Measurements from ENCODE around the gene FGF16.
A peak's percentile ranks its signal among the peaks of the same experiment; 100 is the strongest.
"Not testable (repeated sequence)": the region's sequence is repeated elsewhere in the genome, so short reads cannot be mapped to it uniquely, and the experiment has no call there.

FGF16 gene

DNA sequence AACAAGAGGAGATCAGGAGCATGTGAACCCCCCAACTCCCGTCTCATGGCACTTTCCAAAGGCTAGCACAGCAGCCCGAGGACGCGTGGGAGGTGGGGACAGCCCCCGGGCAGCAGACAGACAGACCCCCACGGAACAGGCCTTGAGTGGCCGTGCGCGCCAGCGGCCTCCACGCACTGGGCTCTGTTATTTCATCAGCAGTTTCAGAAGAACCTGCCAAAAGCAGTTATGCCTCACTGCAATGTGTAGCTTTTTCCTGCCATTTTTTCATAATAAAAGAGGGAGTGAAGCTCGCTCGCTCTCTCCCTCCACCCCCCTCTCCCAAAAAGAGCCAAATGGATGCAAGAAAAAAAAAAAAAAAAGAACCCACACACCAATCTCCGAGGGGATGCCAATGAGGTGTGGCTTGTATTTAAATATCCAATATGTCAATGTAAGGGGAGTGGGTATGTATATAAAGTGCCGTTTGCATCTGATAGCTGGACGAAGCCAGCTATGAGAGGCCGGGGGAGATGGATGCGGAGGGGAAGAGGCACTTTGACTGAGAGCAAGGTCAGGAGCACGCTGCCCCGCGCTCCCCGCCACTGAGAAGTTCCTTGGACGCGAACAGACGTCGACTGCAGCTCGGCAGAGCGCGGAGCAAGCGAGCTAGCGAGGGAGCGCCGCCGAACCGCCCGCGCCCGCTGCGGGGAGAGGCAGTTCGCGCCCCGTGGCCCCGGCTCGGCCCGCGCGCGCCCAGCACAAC lies at the start of gene FGF16:
Gene FGF16 (plus strand): TSS at position 482 of the 745 bp plus-strand sequence. CDS start 286 bp downstream, outside the sequence.
- TF ChIP-seq EZH2 (IDR thresholded peaks at IDR 0.05; ENCODE audit: borderline replicate concordance, low read depth, low read length, severe bottlenecking): no peak
- TF ChIP-seq, protein P1, sequence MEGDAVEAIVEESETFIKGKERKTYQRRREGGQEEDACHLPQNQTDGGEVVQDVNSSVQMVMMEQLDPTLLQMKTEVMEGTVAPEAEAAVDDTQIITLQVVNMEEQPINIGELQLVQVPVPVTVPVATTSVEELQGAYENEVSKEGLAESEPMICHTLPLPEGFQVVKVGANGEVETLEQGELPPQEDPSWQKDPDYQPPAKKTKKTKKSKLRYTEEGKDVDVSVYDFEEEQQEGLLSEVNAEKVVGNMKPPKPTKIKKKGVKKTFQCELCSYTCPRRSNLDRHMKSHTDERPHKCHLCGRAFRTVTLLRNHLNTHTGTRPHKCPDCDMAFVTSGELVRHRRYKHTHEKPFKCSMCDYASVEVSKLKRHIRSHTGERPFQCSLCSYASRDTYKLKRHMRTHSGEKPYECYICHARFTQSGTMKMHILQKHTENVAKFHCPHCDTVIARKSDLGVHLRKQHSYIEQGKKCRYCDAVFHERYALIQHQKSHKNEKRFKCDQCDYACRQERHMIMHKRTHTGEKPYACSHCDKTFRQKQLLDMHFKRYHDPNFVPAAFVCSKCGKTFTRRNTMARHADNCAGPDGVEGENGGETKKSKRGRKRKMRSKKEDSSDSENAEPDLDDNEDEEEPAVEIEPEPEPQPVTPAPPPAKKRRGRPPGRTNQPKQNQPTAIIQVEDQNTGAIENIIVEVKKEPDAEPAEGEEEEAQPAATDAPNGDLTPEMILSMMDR (IDR thresholded peaks at IDR 0.05; ENCODE audit: borderline replicate concordance, extremely low read depth, low read length, poor library complexity, severe bottlenecking): no peak
- H3K36me3 ChIP-seq (ENCODE audit: insufficient read depth, low read length): no peaks in the 10 kb centered on the region
- H3K9me3 ChIP-seq (ENCODE audit: insufficient read depth, low read length, severe bottlenecking): no peaks in the 10 kb centered on the region
- H3K27me3 ChIP-seq (ENCODE audit: insufficient read depth, low read length, poor library complexity): no peaks in the 10 kb centered on the region
- no peak within 1 kb of the TSS for H3K27ac ChIP-seq (ENCODE audit: low read length)
- H3K4me2 ChIP-seq (ENCODE audit: insufficient read depth, low read length): no peak within 1 kb of the TSS
- H4K20me1 ChIP-seq (ENCODE audit: insufficient read depth, low read length): no peaks in the 10 kb centered on the region
- ATAC-seq (ENCODE audit: insufficient read depth, low read depth): no peak
- H3K4me3 ChIP-seq (ENCODE audit: low read depth in 1 of 2, low read length in 2 of 2): no peak within 1 kb of the TSS
- no peaks in the 10 kb centered on the region for H3K79me2 ChIP-seq (ENCODE audit: insufficient read depth, low read length)
- H2AFZ ChIP-seq (ENCODE audit: low read depth, low read length): no peak within 1 kb of the TSS
- H3K9ac ChIP-seq (ENCODE audit: low read depth, low read length): no peak within 1 kb of the TSS
- no peak for DNase-seq
- no peaks in the 10 kb centered on the region for H3K4me1 ChIP-seq (ENCODE audit: insufficient read depth, low read length)

DNA sequence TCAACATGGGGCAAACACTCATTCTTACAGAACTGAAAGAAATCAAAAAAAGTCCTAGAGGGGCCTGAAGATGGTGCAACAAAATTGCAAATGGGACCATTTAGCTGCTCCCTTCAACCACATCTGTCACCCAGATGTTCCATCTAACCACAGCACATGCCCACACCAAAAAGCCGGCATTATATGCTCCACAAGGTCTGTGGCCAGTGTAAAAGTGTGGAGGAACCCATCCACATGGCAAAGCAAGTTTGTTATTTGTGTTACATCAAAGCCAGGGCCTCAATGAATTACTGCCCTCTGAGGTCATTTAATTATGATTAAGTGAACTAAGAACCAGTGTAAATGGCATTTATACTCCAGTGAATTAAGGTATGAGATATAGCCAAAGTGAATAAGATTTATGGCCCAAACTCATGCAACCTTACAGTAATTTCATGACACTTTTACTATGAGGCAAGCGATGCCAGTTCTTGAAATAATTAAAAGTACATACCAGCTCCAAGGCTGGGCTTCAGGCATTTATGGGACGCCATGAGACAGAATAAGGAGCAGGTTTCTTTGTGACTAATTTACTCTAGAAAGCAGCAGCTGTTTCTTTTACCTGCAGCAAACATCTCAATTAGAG lies 48.7 kb upstream of the FGF16 start:
- Histone ChIP-seq H3K4me3 (ENCODE audit: low read depth in 1 of 2, low read length in 2 of 2) (no peak overlapping the region), H3K9me3 (ENCODE audit: insufficient read depth, low read length, severe bottlenecking) (no peaks in the 10 kb centered on the region), H4K20me1 (ENCODE audit: insufficient read depth, low read length) (no peaks in the 10 kb centered on the region), H3K36me3 (ENCODE audit: insufficient read depth, low read length) (no peaks in the 10 kb centered on the region), H3K79me2 (ENCODE audit: insufficient read depth, low read length) (no peaks in the 10 kb centered on the region), H3K27me3 (ENCODE audit: insufficient read depth, low read length, poor library complexity) (no peaks in the 10 kb centered on the region), H2AFZ (ENCODE audit: low read depth, low read length) (no peak overlapping the region), H3K4me1 (ENCODE audit: insufficient read depth, low read length) (no peaks in the 10 kb centered on the region), H3K9ac (ENCODE audit: low read depth, low read length) (no peak overlapping the region), H3K4me2 (ENCODE audit: insufficient read depth, low read length) (no peak overlapping the region), H3K27ac (ENCODE audit: low read length) (no peak overlapping the region)
- DNase-seq: peak; percentile 5
- ATAC-seq (ENCODE audit: insufficient read depth, low read depth): 0 out of 3 replicates have a peak, but pooled peaks have one; percentile 40
- no peak for TF ChIP-seq EZH2 (IDR thresholded peaks at IDR 0.05; ENCODE audit: borderline replicate concordance, low read depth, low read length, severe bottlenecking)
- TF ChIP-seq, protein P1 (IDR thresholded peaks at IDR 0.05; ENCODE audit: borderline replicate concordance, extremely low read depth, low read length, poor library complexity, severe bottlenecking): no peak

DNA sequence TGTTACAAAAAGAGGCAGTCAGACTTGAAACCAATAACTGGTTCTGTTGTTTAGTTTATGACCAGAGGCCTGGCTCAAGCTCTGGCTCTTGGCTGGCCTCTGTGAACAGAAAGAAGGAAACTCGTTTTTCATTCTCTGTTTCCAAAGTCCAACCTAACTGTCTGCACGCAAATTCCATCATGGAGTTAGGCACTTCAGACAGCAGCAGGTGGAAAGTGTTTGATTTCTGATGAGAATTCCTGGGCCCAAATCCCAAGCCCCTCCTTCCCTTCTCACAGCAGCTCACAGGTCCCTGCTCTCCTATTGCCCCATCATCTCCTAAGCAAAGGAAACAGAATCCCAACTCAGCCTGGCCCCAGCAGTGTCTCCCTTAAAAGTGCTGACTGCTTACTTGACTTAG lies 42.8 kb upstream of the FGF16 start:
- no peaks in the 10 kb centered on the region for H3K9me3 ChIP-seq (ENCODE audit: insufficient read depth, low read length, severe bottlenecking)
- DNase-seq (no peak), ATAC-seq (ENCODE audit: insufficient read depth, low read depth) (no peak)
- H3K4me1 ChIP-seq (ENCODE audit: insufficient read depth, low read length): no peaks in the 10 kb centered on the region
- H3K27me3 ChIP-seq (ENCODE audit: insufficient read depth, low read length, poor library complexity): no peaks in the 10 kb centered on the region
- H2AFZ ChIP-seq (ENCODE audit: low read depth, low read length): no peak overlapping the region
- no peak overlapping the region for H3K9ac ChIP-seq (ENCODE audit: low read depth, low read length)
- H3K79me2 ChIP-seq (ENCODE audit: insufficient read depth, low read length): no peaks in the 10 kb centered on the region
- H3K36me3 ChIP-seq (ENCODE audit: insufficient read depth, low read length): no peaks in the 10 kb centered on the region
- TF ChIP-seq, protein P1 (IDR thresholded peaks at IDR 0.05; ENCODE audit: borderline replicate concordance, extremely low read depth, low read length, poor library complexity, severe bottlenecking): no peak
- no peak for TF ChIP-seq EZH2 (IDR thresholded peaks at IDR 0.05; ENCODE audit: borderline replicate concordance, low read depth, low read length, severe bottlenecking)
- H3K4me3 ChIP-seq (ENCODE audit: low read depth in 1 of 2, low read length in 2 of 2): no peak overlapping the region
- no peak overlapping the region for H3K27ac ChIP-seq (ENCODE audit: low read length)
- no peaks in the 10 kb centered on the region for H4K20me1 ChIP-seq (ENCODE audit: insufficient read depth, low read length)
- H3K4me2 ChIP-seq (ENCODE audit: insufficient read depth, low read length): no peak overlapping the region

GRCh38 chrX:77407821-77408220 lies 39.4 kb upstream of the FGF16 start:
- not testable (repeated sequence) for H3K79me2 ChIP-seq (ENCODE audit: insufficient read depth, low read length); DNase-seq

More at GRCh38 chrX:77407821-77408220, 39.4 kb upstream of the FGF16 start:
- H2AFZ ChIP-seq (ENCODE audit: low read depth, low read length); H3K4me3 ChIP-seq (ENCODE audit: low read depth in 1 of 2, low read length in 2 of 2); H4K20me1 ChIP-seq (ENCODE audit: insufficient read depth, low read length); H3K4me2 ChIP-seq (ENCODE audit: insufficient read depth, low read length); H3K27me3 ChIP-seq (ENCODE audit: insufficient read depth, low read length, poor library complexity); H3K4me1 ChIP-seq (ENCODE audit: insufficient read depth, low read length); ATAC-seq (ENCODE audit: insufficient read depth, low read depth); H3K9me3 ChIP-seq (ENCODE audit: insufficient read depth, low read length, severe bottlenecking); H3K36me3 ChIP-seq (ENCODE audit: insufficient read depth, low read length); H3K27ac ChIP-seq (ENCODE audit: low read length); H3K9ac ChIP-seq (ENCODE audit: low read depth, low read length): not testable (repeated sequence)

Data from DND-41 (cell line).